Activated naive CD4-positive, alpha-beta T cell treated with anti-CD3 and anti-CD28 coated beads for 36 hours (primary cell): ENCODE data around the gene POLR3F. TPM values are rescaled to one million over a fixed set of nuclear protein-coding genes. Genes with fewer than 3 reads are reported as not detected.

ENCODE experiments used
- CTCF ChIA-PET: fragments of 350-600 bp; sonication (Branson Sonifier 250); formaldehyde crosslinking; loops from one replicate; lab custom pipeline; 2021; ENCODE audit warnings: antibody characterized with exemption; lab: Charles Lee
- DNase-seq: peaks from one replicate; pipeline ENCODE4 v3.0.0-alpha.2; 2020
- H3K27ac Mint-ChIP-seq: one replicate; pipeline ENCODE4 v1.8.0; 2021; ENCODE audit warnings: mild to moderate bottlenecking, mixed read lengths
- H3K27me3 Mint-ChIP-seq: one replicate; pipeline ENCODE4 v1.8.0; 2021; ENCODE audit warnings: low read depth, mixed read lengths
- H3K36me3 Mint-ChIP-seq: one replicate; pipeline ENCODE4 v1.8.0; 2021; ENCODE audit warnings: low read depth, mixed read lengths
- H3K4me1 Mint-ChIP-seq: one replicate; pipeline ENCODE4 v1.8.0; 2021; ENCODE audit warnings: low read depth, mixed read lengths
- H3K4me3 Mint-ChIP-seq: one replicate; pipeline ENCODE4 v1.8.0; 2021; ENCODE audit warnings: mild to moderate bottlenecking, moderate library complexity, mixed read lengths
- H3K9me3 Mint-ChIP-seq: one replicate; pipeline ENCODE4 v1.8.0; 2021; ENCODE audit warnings: mixed read lengths
- intact Hi-C: fragments of 100-400 bp; cut with micrococcal nuclease; formaldehyde crosslinking; loops from one replicate; pipeline ENCODE4 v1.15.1; 2023
- microRNA-seq: library from miRNA; unstranded; fragments of <30 nt; microRNA quantifications from one replicate; pipeline ENCODE4 v1.2.0, GENCODE V29; 2022; ENCODE audit warnings: borderline microRNAs expressed, borderline replicate concordance
- total RNA-seq, 2 experiments: library from RNA; stranded (reverse); gene quantifications; one replicate each; pipeline ENCODE4 v1.2.3, GENCODE V29; 2021

POLR3F gene
- total RNA-seq, 2 experiments from 2014 or later = 7.0 to 8.3 TPM

GRCh38 chr20:18532626-18533025, 65.4 kb downstream of the POLR3F start:
- Mint-ChIP-seq H3K4me3 (no peak overlapping the region), H3K9me3 (no peaks in the 10 kb centered on the region), H3K27me3 (no peaks in the 10 kb centered on the region), H3K27ac (no peak overlapping the region), H3K4me1 (no peaks in the 10 kb centered on the region), H3K36me3 (peaks cover 65% of the 10 kb centered on the region)
- DNase-seq = no peak
- CTCF ChIA-PET = no interaction called here
- intact Hi-C loops = no loop called here

- no peak overlapping the region for H3K27ac Mint-ChIP-seq
- CTCF ChIA-PET = no interaction called here
- no peaks in the 10 kb centered on the region for H3K27me3 Mint-ChIP-seq
- intact Hi-C loops = no loop called here
- DNase-seq = no peak
- H3K4me1 Mint-ChIP-seq = no peaks in the 10 kb centered on the region
- H3K36me3 Mint-ChIP-seq = peaks cover 66% of the 10 kb centered on the region
- H3K4me3 Mint-ChIP-seq = no peak overlapping the region
- no peaks in the 10 kb centered on the region for H3K9me3 Mint-ChIP-seq
Measured at GRCh38 chr20:18533491-18533890, 66.3 kb downstream of the POLR3F start.

GRCh38 chr20:18533978-18534644, 66.9 kb downstream of the POLR3F start:
- H3K27ac Mint-ChIP-seq = no peak overlapping the region
- DNase-seq = no peak
- no peaks in the 10 kb centered on the region for H3K27me3 Mint-ChIP-seq
- CTCF ChIA-PET = no interaction called here
- no peak overlapping the region for H3K4me3 Mint-ChIP-seq
- H3K4me1 Mint-ChIP-seq = no peaks in the 10 kb centered on the region
- no peaks in the 10 kb centered on the region for H3K9me3 Mint-ChIP-seq
- intact Hi-C loops = no loop called here
- H3K36me3 Mint-ChIP-seq = peaks cover 61% of the 10 kb centered on the region

Small RNA genes lying within 50 kb of the gene (microRNA-seq; reads per million reads assigned to microRNA genes)
- not detected for gene MIR3192

Other genes with a start within 250 kb of the POLR3F start
- gene ZNF133, start 178.9 kb upstream of the POLR3F start, total RNA-seq = 1 to 10 TPM; 5.2 to 5.3 TPM
- under 1 TPM; 0.79 to 0.94 TPM for gene DZANK1, start 360 bp upstream of the POLR3F start, total RNA-seq
- gene RBBP9, start 29.8 kb downstream of the POLR3F start, total RNA-seq = 10 to 100 TPM; 17.3 to 18.1 TPM
- gene SEC23B, start 40.5 kb downstream of the POLR3F start, total RNA-seq = 10 to 100 TPM; 66.9 to 69.2 TPM
- gene SMIM26, start 100.0 kb downstream of the POLR3F start, total RNA-seq = 10 to 100 TPM; 57.3 to 60.0 TPM
- 10 to 100 TPM; 46.4 to 47.1 TPM for gene DTD1, start 120.7 kb downstream of the POLR3F start, total RNA-seq